GM21723 (cell line): ENCODE data around the gene MRPL23.
"Not testable (repeated sequence)": the region's sequence is repeated elsewhere in the genome, so short reads cannot be mapped to it uniquely, and the experiment has no call there.

Experiments used
- ATAC-seq: cut with Tn5 transposase; IDR thresholded peaks from one replicate; pipeline ENCODE4 v1.9.1; 2021; ENCODE audit warnings: mild to moderate bottlenecking, moderate library complexity; ENCODE audit not compliant: unreplicated experiment

Gene MRPL23

GRCh38 chr11:1932681-1933080 lies 14.5 kb upstream of the MRPL23 start:
- no peak for ATAC-seq

DNA sequence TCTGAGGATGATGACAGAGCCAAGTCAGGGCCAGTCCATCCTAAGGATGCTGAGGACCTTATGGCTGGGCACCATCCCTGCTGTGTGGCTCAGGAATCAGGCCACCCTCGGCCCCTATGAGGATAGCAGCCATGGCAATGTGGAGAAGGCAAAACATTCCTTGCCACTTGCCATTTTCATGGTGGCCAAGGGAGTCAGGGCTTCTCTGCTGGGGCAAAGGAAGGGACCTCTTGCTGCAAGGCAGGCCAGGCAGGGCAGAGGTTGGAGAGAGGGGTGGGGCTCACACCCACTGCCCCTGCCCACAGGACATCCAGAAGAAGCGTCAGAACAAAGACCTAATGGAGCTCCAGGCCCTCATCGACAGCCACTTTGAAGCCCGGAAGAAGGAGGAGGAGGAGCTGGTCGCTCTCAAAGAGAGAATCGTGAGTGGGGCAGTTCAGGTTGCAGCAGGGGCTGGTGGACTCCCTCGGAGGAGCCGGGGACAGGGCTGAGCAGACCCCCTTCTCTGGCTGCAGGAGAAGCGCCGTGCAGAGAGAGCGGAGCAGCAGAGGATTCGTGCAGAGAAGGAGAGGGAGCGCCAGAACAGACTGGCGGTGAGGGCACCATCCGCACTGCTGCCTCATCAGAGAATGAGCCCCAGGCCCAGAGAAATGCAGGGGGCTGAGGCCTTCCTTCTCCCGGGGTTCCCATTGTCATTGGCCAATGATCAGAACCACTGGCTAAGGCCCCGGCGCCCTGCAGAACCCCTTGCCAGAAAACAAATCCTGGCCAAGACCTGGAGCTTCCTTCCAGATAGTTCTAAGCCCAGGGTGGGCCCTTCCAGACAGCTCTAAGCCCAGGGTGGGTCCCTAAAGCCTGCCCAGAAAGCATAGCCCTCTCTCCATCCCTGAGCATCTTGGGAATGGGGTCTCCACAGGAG lies 13.5 kb upstream of the MRPL23 start:
- ATAC-seq: no peak

DNA sequence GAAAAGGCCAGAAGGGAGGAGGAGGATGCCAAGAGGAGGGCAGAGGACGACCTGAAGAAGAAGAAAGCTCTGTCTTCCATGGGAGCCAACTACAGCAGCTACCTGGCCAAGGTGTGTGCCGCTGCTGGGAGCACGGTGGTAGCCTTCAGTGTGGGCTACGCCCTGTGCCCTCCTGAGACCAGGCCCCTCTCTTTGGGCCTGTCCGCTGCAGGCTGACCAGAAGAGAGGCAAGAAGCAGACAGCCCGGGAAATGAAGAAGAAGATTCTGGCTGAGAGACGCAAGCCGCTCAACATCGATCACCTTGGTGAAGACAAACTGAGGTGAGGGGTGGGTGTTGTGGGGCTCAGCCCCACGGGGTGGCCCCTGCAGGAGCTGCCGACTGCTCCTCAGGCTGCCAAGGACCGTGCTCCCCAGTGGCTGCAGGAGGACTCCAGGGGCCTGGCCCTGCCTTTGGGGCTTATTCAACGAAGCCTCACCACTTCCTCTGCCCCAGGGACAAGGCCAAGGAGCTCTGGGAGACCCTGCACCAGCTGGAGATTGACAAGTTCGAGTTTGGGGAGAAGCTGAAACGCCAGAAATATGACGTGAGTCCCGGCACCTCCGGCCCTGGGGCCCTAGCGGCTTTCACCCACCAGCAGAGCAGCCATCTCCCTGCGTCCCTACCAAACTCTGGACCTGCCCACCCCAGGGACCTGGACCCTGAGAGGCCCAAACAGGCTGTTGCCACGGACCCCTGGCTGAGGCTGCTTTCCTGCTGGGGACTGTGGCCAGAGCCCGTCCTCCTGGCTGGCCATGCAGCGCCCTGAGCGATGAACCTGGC lies 12.6 kb upstream of the MRPL23 start:
- no peak for ATAC-seq

DNA sequence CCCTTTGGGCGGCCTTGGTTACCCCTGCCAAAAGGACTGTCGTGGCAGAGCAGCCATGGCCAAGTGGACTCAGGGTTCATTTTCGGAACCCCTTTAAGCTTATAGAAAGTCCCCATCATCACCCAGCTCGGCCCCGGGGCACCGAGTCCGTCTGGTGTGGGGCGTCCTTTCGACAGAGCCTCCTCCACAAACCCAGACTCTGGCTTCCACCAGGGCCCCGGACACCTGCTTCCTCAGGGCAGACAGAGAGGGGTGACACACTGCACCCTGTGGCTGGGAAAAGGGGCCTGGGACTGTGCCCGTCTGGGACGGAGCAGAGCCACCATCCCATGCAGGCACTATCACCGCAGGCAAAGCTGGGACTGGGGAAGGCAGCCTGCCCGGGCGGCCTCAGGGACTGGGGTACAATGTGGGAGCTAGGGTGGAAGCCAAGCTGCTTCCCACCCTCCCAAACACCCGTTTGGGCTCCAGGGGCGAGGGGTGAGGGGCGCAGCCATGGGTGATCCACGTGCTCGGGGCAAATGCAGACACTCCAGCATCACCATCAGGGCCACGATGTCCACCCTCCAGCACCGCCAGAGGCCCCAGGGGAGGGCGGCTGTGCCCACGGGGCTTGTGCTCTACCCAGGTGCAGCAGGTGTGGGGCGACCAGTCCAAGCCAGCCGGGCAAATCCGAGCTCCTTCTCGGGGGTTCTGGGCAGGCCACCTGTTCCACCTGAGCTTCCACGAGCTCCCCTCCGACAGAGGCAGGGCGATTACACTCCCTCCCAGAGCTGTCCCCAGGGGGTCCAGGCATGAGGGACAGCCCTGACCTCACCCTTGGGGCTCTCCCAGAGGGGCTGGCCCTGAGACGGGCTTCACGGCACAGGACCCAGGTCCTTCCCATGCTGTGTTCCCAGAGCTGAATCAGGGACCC lies 11.7 kb upstream of the MRPL23 start:
- ATAC-seq: no peak

DNA sequence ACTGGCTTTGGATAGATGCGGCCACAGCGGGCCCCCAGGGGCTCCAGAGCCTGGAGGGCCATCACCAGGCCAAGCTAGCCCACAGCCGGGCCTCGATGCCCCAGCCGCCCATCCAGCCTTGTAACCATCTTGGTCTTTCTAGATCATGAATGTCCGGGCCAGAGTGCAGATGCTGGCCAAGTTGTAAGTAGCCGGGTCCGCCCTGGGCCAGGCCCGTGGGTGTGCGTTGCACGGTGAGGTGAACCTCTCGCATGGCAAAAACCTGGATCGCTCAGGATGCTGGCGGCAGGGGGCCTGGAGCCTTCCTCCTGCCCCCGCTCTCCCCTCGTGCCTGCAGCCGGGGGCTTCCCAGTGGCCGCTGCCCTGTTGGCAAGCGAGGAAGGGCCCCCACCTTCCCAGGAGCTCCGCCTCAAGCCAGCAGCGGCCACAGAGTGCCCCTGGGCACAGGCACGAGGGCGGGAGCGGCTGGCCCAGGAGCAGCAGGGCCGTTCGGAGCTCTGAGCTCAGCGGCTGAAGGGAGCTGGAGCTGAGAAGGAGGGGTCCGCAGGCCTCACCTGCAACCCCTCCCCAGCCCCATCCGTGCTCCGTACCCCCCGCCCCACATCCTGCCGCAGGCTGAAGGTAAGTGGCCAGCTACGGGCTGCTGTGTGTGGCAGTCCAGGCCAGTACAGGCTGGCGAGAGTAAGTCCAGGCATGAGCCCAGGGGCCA lies 10.9 kb upstream of the MRPL23 start:
- ATAC-seq: no peak

DNA sequence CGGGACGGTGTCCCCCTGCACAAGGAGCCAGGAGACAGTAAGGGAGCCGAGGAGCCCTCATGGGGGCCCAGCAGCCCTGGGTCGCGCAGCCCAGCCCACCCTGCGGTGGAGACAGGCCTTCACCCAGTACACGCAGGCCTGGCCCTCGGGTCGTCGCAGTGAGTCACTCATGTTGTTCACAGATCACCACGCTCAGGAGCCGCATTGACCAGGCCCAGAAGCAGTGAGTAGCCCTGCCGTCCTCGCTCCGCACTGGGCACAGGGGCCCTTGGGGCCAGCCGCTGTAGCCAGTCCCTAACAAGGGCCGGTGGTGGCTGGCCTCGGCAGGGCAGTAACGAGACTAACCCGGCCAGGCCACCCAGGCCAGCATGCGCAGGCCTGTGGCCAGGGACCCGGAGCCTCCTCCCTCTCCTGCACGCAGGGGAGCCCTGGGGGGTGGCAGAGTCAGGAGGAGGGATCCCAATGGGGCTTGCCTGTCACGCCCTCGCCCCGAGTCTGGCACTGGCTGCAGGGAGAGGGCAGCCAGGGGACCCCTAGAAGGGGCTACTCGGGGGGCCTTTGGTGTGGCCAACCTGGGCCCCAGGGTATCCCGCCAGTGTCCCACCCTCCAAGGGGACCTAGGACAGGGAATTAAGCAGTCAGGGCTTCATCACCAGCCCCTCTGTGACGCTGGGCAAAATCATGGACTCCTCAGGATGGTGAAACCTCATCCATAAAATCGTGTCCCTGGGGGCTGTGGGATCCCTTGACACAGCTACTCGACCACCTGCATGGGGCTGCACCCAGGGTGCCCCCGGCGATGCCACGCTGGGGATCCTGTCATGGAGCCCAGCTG lies 10.1 kb upstream of the MRPL23 start:
- ATAC-seq: no peak

DNA sequence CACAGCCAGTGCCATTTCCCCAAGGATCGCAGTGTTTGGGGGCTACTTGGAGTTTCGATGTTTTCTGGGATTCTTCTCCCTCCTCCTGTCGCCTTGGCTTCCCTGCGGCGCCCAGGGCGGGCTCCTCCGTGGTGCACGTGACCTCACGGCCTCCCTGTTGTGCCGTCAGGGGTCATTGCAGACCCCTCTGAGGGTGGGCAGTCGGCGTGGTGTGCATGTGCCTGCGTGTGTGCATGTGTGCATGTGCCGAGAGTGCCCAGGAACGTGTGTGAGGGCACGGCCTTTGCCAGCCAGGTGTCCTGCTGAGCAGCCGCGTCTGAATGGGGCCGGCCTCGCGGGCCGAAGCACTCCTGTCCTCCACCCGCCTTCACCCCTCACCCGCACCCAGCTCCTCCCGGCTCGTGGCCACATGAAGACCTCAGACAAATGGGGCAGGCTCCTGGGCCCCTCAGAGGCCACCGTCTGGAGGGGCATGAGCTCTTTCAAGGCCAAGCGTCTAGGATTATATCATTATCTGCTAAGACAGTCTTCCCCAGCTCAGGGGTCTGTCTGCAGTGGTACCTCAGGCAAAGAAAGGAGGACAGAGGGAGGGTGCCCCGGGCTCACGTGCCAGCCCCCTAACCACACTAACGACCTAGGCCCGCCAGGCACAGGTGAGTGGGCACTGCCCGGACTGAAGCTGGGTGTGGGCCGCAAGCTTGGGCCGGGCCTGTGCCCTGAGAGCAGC lies 9.4 kb upstream of the MRPL23 start:
- no peak for ATAC-seq

DNA sequence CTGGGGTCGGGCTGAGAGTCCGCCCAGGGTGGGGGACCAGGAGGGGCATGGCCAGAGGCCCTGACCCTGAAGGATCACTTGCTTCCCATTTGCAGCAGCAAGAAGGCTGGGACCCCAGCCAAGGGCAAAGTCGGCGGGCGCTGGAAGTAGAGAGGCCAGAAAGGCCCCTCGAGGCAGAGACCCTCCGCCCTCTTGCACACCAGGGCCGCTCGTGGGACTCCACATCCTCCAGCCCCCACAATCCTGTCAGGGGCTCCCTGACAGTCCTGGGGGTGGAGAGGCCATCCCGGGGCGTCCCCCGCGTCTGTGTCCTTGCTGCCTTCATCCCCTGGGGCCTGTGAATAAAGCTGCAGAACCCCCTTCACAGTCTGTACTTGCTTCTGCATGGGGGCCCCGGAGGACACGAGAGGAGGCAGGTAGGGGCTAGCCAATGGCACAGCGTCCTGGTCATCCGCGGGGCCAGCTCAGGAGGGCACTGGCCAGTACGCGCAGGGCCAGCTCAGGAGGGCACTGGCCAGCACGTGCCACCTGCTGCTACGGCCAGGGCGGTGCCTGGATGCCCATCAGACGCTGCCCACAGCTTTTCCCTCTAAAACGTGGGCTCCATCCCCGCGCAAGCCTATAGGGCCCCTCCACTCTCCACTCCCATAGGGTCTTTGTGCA lies 8.7 kb upstream of the MRPL23 start:
- no peak for ATAC-seq

DNA sequence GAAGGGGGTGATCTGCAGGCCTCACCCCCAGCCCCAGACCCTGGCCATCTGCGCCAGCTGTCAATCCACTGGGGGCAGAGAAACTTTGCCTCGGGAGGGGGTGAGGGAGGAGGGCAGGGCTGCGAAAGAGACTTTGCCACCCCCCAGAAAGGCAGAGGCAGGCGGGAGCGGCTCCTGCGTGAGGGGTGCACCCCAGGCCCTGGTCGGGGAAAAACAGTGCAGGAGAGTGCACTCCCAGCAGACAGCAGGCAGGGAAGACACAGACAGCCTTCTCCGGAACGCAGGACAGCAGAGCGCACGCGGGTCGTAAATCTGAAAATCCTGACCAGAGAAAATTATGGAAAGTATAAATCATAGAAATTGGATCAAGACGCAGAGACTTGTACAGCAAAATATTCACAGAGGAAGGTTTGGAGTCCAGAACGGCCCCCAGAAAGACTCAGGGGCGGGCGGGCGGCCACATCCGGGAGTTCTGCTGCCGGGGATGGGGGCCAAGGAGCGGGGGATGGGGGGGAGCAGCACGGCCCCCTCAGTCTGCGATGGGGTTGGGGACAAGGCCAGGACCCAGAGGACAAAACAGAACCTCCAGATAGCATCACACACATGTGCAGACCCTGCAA lies 8.0 kb upstream of the MRPL23 start:
- no peak for ATAC-seq

GRCh38 chr11:1939788-1940187 lies 7.3 kb upstream of the MRPL23 start:
- not testable (repeated sequence) for ATAC-seq

DNA sequence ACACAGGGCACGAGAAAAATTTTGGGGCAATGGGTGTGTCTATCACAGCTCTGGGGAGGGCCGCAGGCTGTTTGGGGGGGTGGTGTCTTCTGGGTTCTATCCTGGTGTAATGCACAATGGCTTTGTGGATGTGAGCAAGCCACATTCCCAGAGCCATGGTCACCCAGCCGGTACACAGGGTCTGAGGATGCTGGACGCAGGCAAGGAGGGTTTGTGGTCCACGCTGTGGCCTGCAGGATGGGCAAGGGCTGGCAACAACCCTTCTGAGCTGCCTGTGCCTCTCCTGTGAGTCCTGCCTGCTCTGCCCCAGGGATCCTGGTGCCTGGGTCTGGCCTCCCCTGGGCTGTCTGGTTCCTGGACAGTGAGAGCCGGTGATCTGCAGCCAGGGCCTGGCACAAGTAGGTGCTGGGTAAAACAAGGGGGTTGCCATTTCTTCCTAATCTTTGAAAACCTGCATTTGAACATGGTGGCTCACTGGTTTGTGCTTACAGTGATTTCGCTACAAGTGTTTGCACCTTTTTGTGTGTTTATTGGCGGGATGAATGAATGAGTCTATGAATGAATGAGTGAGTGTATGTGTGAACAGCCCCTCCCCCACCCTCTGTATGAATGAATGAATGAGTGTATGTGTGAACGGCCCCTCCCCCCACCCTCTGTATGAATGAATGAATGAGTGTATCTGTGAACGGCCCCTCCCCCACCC lies 4.4 kb upstream of the MRPL23 start:
- no peak for ATAC-seq

- no peak for ATAC-seq
Observed at GRCh38 chr11:1943576-1943975, 3.6 kb upstream of the MRPL23 start.

GRCh38 chr11:1943977-1944376 lies 3.2 kb upstream of the MRPL23 start:
- no peak for ATAC-seq

DNA sequence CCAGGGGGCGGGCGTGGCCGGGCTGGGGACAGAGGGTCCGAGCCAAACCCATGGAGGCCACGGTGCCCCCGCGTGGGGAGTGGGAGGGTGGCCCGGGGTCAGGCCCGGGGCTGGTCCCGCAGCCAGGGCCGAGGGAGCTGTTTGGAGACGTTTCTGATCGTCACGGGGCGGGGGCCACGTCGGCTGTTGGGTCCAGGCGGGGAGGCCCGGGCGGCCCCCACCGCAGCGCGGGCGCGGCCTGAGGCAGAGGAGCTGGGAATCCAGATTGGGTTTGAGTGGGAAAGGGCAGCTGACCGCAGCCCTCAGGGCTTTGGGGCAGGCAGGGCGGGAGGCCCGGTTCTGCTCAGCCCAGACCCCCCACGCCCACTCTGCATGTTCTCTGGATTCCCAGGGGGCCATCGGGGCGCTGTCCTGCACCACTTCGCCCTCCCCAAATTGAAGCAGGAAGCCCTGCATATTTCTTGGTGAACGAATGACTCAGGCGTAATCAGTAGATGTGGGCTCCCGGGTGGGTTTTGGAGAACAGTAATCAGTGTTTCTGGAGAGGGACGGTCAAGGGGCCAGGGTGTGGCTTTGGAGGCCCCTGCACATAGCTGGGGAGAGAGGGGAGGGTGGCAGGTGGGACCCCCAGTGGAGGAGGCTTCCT lies 583 bp downstream of the MRPL23 start:
- no peak for ATAC-seq

DNA sequence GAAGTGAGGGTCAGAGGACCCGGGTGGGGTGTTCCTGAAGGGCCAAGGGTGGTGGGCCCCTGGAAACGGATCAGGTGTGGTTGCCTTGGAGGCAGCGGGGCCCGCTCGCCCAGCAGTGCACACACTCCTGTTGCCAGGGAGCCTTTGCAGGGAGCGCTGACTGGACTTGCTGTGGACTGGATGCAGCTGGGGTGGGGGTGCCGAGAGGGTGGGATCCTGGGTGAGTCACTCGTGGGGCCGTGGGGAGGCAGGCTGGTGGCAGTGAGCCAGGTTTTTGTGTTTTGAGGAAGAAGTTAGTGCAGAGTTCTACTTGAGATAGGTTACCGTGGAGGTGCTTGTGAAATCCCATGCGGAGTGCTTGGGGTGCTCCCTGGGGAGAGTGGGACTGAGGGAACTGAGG lies 1.3 kb downstream of the MRPL23 start:
- no peak for ATAC-seq

GRCh38 chr11:1949302-1949701 lies 2.2 kb downstream of the MRPL23 start:
- no peak for ATAC-seq

GRCh38 chr11:1949922-1950321 lies 2.8 kb downstream of the MRPL23 start:
- no peak for ATAC-seq
